Endodermal cell (in vitro differentiated cells): ENCODE data around the gene EEFSEC. TPM values are rescaled to one million over a fixed set of nuclear protein-coding genes. Genes with fewer than 3 reads are reported as not detected.

Experiments
- DNase-seq: peaks from one replicate; pipeline ENCODE4 v3.0.0-alpha.2; 2017
- H3K27ac ChIP-seq: 2 replicates; pipeline ENCODE4 v1.5.1; 2013; ENCODE audit warnings: mild to moderate bottlenecking, low read depth, low read length, moderate library complexity
- H3K27me3 ChIP-seq: 2 replicates; pipeline ENCODE4 v1.6.1; 2013; ENCODE audit warnings: mild to moderate bottlenecking, low read length, moderate library complexity; ENCODE audit not compliant: insufficient read depth, control insufficient read depth, poor library complexity, severe bottlenecking
- H3K36me3 ChIP-seq: 2 replicates; pipeline ENCODE4 v1.7.0; 2013; ENCODE audit warnings: mild to moderate bottlenecking, low read length, moderate library complexity; ENCODE audit not compliant: control insufficient read depth, insufficient read depth
- H3K4me1 ChIP-seq: one replicate; pipeline ENCODE4 v1.7.0; 2013; ENCODE audit warnings: low read length; ENCODE audit not compliant: control insufficient read depth, insufficient read depth
- H3K4me3 ChIP-seq: 2 replicates; pipeline ENCODE4 v1.5.1; 2013; ENCODE audit warnings: mild to moderate bottlenecking, low read length, moderate library complexity
- H3K9ac ChIP-seq: 2 replicates; pipeline ENCODE4 v1.6.1; 2013; ENCODE audit warnings: mild to moderate bottlenecking, low read length, moderate library complexity; ENCODE audit not compliant: poor library complexity, severe bottlenecking; ENCODE audit errors: extremely low read depth
- H3K9me3 ChIP-seq: 2 replicates; pipeline ENCODE4 v1.6.1; 2013; ENCODE audit warnings: mild to moderate bottlenecking, low read length, moderate library complexity; ENCODE audit not compliant: control insufficient read depth
- H3K27ac Mint-ChIP-seq: 2 replicates; pipeline ENCODE4 v1.8.0; 2020; ENCODE audit warnings: mixed read lengths
- H3K27me3 Mint-ChIP-seq: 2 replicates; pipeline ENCODE4 v1.8.0; 2021; ENCODE audit warnings: mild to moderate bottlenecking, mixed read lengths; ENCODE audit not compliant: insufficient read depth
- H3K36me3 Mint-ChIP-seq: 2 replicates; pipeline ENCODE4 v1.8.0; 2020; ENCODE audit warnings: low read depth, mixed read lengths
- H3K4me1 Mint-ChIP-seq: 2 replicates; pipeline ENCODE4 v1.8.0; 2020; ENCODE audit warnings: mixed read lengths
- H3K4me3 Mint-ChIP-seq: 2 replicates; pipeline ENCODE4 v1.8.0; 2020; ENCODE audit warnings: mild to moderate bottlenecking, moderate library complexity, mixed read lengths
- H3K9me3 Mint-ChIP-seq: 2 replicates; pipeline ENCODE4 v1.8.0; 2020; ENCODE audit warnings: mild to moderate bottlenecking, mixed read lengths
- WGBS, 2 experiments: methylation state at CpG; one replicate each; pipeline versions ENCODE4 v1.1.5 to v1.1.7; 2013; ENCODE audit warnings: missing lambda C conversion rate in 2 of 2, mixed read lengths in 1 of 2; ENCODE audit not compliant: insufficient coverage in 1 of 2, insufficient read length in 1 of 2; 5-methylcytosine and 5-hydroxymethylcytosine counted together
- total RNA-seq, 2 donors: library from RNA; stranded (reverse); fragmentation: NEBNext Ultra II Directional in 1 of 2; extraction: Animal tissue kit (Norgen Biotek cat#: 25700) in 1 of 2; gene quantifications; 2 replicates in 1 of 2; 3 replicates in 1 of 2; pipeline ENCODE4 v1.2.1, GENCODE V29; 2021
- TF ChIP-seq, protein P1 (sequence below): fragments of 200-600 bp; sonication (generic); conservative IDR thresholded peaks from 2 replicates; pipeline ENCODE4 v1.5.0; 2021; ENCODE audit warnings: antibody characterized with exemption, mild to moderate bottlenecking

The EEFSEC gene
- total RNA-seq, 2 donors from 2014 or later, result 11.9 to 15.8 TPM

- no peak for DNase-seq
Observed at GRCh38 chr3:128442070-128442469, 288.8 kb downstream of the EEFSEC start.

GRCh38 chr3:128442949-128443348 lies 289.7 kb downstream of the EEFSEC start:
- no peak overlapping the region for H3K4me3 ChIP-seq
- H3K4me1 Mint-ChIP-seq, result no peaks in the 10 kb centered on the region
- peaks cover 98% of the 10 kb centered on the region for H3K27me3 ChIP-seq
- no peaks in the 10 kb centered on the region for H3K36me3 Mint-ChIP-seq
- H3K27ac Mint-ChIP-seq, result no peak overlapping the region
- WGBS, 2 experiments, result 91 to 93% methylated on average over 5 to 6 of the region's 6 CpGs
- no peak for DNase-seq
- H3K9me3 Mint-ChIP-seq, result peaks cover 3% of the 10 kb centered on the region
- H3K36me3 ChIP-seq, result no peaks in the 10 kb centered on the region
- H3K4me3 Mint-ChIP-seq, result no peak overlapping the region
- TF ChIP-seq, protein P1, sequence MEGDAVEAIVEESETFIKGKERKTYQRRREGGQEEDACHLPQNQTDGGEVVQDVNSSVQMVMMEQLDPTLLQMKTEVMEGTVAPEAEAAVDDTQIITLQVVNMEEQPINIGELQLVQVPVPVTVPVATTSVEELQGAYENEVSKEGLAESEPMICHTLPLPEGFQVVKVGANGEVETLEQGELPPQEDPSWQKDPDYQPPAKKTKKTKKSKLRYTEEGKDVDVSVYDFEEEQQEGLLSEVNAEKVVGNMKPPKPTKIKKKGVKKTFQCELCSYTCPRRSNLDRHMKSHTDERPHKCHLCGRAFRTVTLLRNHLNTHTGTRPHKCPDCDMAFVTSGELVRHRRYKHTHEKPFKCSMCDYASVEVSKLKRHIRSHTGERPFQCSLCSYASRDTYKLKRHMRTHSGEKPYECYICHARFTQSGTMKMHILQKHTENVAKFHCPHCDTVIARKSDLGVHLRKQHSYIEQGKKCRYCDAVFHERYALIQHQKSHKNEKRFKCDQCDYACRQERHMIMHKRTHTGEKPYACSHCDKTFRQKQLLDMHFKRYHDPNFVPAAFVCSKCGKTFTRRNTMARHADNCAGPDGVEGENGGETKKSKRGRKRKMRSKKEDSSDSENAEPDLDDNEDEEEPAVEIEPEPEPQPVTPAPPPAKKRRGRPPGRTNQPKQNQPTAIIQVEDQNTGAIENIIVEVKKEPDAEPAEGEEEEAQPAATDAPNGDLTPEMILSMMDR, result no peak
- peaks cover 94% of the 10 kb centered on the region for H3K27me3 Mint-ChIP-seq
- no peaks in the 10 kb centered on the region for H3K4me1 ChIP-seq
- no peak overlapping the region for H3K9ac ChIP-seq
- H3K9me3 ChIP-seq, result no peaks in the 10 kb centered on the region
- H3K27ac ChIP-seq, result no peak overlapping the region

More at GRCh38 chr3:128442070-128442469, 288.8 kb downstream of the EEFSEC start:
- Mint-ChIP-seq H3K4me1 (no peaks in the 10 kb centered on the region), H3K4me3 (no peak overlapping the region), H3K9me3 (peaks cover 3% of the 10 kb centered on the region), H3K36me3 (no peaks in the 10 kb centered on the region), H3K27me3 (peaks cover 92% of the 10 kb centered on the region), H3K27ac (no peak overlapping the region)
- Histone ChIP-seq H3K4me3 (no peak overlapping the region), H3K9ac (no peak overlapping the region), H3K27me3 (peaks cover 89% of the 10 kb centered on the region), H3K4me1 (no peaks in the 10 kb centered on the region), H3K36me3 (no peaks in the 10 kb centered on the region), H3K9me3 (no peaks in the 10 kb centered on the region), H3K27ac (no peak overlapping the region)
- TF ChIP-seq, protein P1, result no peak
- 89 to 93% methylated on average over 7 of the region's 7 CpGs for WGBS, 2 experiments

DNA sequence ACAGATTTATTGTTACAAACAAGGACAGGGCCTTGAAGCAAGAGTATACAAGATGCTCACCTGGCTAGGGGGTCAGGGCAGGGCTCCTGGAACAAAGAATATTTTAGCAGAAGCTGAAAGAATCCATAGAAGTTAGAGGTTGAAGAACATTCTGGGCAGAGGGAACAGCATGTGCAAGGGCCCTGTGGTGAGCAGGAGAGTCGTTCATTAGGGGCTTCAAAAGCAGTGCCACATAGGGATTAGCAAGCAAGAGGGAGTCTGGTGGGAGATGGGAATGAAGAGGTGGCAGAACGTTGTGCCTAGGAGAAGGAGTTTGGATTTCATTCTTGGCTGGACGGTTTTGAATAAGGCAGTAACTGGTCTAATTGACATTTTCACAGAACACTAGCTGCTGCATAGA lies 290.5 kb downstream of the EEFSEC start:
- no peak overlapping the region for H3K4me3 ChIP-seq
- no peaks in the 10 kb centered on the region for H3K36me3 ChIP-seq
- Mint-ChIP-seq H3K27me3 (peaks cover 97% of the 10 kb centered on the region), H3K27ac (no peak overlapping the region), H3K4me1 (peaks cover 5% of the 10 kb centered on the region), H3K36me3 (no peaks in the 10 kb centered on the region), H3K9me3 (peaks cover 3% of the 10 kb centered on the region), H3K4me3 (no peak overlapping the region)
- WGBS, 2 experiments, result 81 to 82% methylated on average over 2 to 3 of the region's 3 CpGs
- DNase-seq, result no peak
- no peak overlapping the region for H3K9ac ChIP-seq
- H3K9me3 ChIP-seq, result no peaks in the 10 kb centered on the region
- no peaks in the 10 kb centered on the region for H3K4me1 ChIP-seq
- no peak overlapping the region for H3K27ac ChIP-seq
- peaks cover 97% of the 10 kb centered on the region for H3K27me3 ChIP-seq
- TF ChIP-seq, protein P1, result no peak
